Neural progenitor cell (in vitro differentiated cells): ENCODE results near the gene SNRPB.

Experiments
- CTCF ChIP-seq: fragments of 200-600 bp; sonication (generic); IDR thresholded peaks from 2 replicates; pipeline ENCODE4 v1.5.1; 2017; ENCODE audit warnings: antibody characterized with exemption, mild to moderate bottlenecking
- EZH2 ChIP-seq: fragments of 200-600 bp; sonication (generic); IDR thresholded peaks from 2 replicates; pipeline ENCODE4 v1.6.1; 2017; ENCODE audit warnings: antibody characterized with exemption, mild to moderate bottlenecking, moderate library complexity

DNA sequence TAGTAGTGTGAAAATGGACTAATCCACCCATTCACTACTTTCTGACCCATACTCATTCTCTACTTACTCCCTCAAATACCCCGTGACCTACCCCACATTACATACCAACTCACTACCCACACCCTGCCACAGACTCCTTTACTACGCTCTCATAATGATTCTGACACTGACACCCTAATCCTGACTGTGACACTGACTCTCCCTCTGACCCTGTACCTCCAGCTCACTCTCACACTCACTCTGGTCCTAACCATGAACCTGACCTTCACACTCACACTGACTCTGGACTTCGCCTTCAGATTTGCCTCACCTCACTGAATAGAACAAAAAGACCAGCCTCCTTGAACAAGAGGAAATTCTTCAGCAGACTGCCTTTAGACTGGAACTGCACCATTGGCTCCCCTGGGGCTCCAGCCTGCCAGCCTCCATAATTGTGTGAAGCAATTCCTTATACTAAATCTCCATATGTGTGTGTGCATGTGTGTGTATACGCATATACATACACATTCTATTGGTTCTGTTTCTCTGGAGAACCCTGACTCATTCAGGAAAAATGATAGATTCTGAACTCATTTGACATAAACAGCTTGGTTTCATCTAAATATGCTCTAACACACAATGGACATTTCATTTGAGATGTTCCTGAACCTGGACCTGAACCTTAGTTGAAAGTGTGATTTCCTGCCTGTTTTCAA, 48.7 kb upstream of the SNRPB start:
- no peak for TF ChIP-seq CTCF
- no peak for TF ChIP-seq EZH2
